HG03575 (cell line): ENCODE measurements around the gene TTC24.
"Not testable (repeated sequence)": the region's sequence is repeated elsewhere in the genome, so short reads cannot be mapped to it uniquely, and the experiment has no call there.

Experiments
- ATAC-seq: cut with Tn5 transposase; IDR thresholded peaks from one replicate; pipeline ENCODE4 v1.9.1; 2021; ENCODE audit not compliant: unreplicated experiment, insufficient number of reproducible peaks, low FRiP score; ENCODE audit errors: extremely low read depth

TTC24 gene

GRCh38 chr1:156583821-156584622 is 4.5 kb downstream of the TTC24 start:
- no peak for ATAC-seq

DNA sequence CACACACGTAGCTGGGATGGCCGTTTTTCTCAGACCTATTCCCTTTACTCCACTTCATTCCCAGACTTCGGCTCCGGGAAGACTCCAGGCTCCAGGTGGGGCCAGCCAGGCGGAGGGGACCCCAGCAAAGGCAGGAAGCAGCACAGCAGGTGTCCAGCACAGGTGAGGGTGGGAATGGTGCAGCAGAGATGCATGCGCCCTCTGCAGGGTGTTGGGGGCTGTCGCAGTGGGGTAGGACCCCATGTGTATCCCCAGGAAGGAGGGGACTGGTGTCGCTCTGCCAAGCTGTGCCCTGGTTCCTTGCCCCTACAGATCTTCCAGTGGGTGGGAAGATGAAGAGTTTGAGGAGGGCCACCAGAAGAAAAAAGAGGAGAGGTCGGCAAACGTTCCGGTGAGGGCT is 5.3 kb downstream of the TTC24 start:
- ATAC-seq = no peak

- no peak for ATAC-seq
Observed at GRCh38 chr1:156586323-156586722, 6.8 kb downstream of the TTC24 start.

- no peak for ATAC-seq
Observed at GRCh38 chr1:156586892-156587477, 7.5 kb downstream of the TTC24 start.

GRCh38 chr1:156587927-156588326 is 8.4 kb downstream of the TTC24 start:
- not testable (repeated sequence) for ATAC-seq

DNA sequence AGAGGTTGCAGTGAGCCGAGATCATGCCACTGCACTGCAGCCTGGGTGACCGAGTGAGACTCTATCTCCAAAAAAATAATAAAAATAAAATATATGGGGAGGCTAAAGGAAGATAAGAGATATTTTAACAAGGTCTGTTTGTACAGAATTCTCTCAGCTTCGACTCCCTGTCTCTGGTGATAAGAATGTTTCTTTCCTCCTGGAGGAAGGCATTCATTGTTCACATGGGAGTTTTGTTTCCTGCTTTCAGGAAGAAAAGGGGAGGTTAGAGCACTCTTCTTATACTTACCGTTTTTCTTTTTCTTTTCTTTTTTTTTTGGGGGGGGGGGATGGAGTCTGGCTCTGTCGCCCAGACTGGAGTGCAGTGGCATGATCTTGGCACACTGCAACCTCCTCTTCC is 10.0 kb downstream of the TTC24 start:
- ATAC-seq = no peak

DNA sequence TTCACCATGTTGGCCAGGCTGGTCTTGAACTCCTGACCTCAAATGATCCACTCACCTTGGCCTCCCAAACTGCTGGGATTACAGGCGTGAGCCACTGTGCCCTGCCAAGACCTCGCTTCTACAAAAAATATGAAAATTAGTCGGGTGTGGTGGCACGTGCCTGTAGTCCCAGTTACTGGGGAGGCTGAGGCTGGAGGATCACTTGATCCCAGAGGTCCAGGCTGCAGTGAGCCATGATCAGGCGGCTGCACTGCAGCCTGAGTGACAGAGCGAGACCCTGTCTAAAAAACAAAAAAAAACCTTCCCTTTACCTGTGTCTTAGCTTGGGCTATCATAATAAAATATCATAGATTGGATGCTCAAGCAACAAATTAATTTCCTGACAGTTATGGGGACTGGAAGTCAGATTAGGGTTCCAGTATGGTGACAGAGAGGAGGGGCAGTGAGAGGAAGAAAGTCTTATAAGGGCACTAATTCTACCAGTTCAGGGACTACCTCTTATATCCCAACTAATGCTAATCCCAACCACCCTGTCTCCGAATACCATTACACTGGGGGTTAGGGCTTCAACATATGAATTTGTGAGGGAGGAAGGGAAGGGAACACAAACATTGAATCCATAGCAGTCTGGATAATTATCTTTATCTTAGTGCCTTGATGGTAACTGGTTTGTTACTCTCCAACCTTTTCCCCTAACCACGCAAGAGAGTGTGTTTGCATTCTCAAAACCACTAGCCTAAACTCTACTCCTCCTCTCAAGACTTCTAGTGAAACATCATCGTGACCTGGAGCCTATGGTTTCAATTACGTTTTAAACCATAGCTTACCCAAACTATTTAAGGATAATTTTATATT is 11.0 kb downstream of the TTC24 start:
- ATAC-seq = no peak

DNA sequence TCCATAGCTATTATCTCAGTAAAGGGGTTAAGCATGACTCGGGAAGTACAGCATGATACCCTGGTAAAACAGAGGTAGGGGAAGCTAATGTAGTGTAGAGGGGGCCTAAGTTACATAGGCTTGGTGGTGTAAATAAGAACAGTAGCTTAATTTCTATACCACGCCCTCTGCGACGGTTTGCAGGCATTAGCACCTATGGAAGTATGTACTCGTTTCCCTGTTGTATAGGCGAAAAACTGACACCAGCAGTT is 11.6 kb downstream of the TTC24 start:
- no peak for ATAC-seq

DNA sequence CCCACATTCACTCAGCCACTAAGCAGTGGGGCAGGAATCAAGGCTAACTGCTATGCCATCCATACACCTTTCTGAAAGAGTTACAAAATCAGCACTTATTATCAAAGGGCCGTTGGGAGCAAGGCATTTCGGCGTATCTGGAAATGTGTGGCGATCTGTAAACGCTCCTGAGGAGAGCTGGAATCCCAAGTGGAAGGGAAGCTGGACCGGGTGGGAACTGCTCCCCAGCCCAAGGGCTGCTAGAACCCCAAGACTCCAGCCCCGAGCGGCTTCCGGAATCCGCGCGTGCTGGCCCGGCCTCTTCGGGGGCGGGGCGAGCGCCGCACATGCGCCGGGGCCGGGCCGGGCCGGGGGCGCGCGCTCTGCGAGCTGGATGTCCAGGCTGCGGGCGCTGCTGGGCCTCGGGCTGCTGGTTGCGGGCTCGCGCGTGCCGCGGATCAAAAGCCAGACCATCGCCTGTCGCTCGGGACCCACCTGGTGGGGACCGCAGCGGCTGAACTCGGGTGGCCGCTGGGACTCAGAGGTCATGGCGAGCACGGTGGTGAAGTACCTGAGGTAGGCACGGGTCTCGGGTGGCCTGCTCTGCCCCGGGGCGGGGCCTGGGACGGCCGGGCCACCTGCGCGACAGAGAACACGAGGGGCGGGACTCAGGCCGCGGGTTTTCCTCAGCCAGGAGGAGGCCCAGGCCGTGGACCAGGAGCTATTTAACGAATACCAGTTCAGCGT is 12.1 kb downstream of the TTC24 start, which contains the start of gene NAXE:
Gene NAXE (plus strand): TSS at position 345 of the 726 bp plus-strand sequence. CDS start 29 bp downstream, at position 374.
- ATAC-seq = no peak

GRCh38 chr1:156592158-156592909 is 12.8 kb downstream of the TTC24 start:
- no peak for ATAC-seq

- ATAC-seq = no peak
Observed at GRCh38 chr1:156592910-156593660, 13.6 kb downstream of the TTC24 start.

- ATAC-seq = no peak
Observed at GRCh38 chr1:156593661-156593989, 14.1 kb downstream of the TTC24 start.

GRCh38 chr1:156594190-156594589 is 14.7 kb downstream of the TTC24 start:
- ATAC-seq = no peak

DNA sequence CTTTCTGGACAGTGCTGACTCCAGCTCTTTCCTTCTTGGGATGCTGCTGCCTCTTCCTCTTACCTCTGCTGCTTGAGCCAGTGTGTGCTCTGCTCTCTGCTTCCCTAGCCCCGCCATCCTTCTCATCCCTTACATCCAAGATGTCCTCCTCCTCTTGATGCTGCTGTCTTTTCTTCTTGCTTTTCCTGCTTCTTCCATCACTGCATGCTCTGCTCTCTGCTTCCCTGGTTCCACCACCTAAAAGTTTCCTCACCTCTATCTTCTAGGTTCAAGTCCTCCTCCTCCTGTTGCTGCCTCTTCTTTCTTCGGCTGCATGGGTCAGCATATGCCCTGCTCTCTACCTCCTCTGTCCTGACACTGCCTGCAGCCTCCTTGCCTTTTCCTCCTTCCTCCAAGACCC is 15.5 kb downstream of the TTC24 start:
- no peak for ATAC-seq

DNA sequence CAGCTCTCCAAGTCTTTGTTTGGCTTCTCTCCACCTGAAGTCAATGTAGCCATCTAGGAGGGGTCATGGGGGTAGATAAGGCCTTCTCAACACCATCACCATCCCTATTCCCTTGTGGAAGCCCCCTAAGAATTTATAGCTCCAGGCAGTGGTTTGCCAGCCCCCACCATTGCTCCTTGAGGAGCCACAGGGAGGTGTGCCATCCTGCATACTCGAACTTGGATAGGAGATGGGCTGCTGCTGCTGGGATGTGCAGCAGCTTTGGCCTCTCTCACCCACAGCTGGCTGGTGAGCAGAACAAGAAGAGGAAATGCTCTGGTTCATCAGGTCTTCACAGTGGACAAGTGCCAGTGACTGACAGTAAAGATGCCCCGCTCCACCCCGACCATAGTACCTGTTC is 16.9 kb downstream of the TTC24 start:
- ATAC-seq = no peak

- ATAC-seq = no peak
Observed at GRCh38 chr1:156598125-156598524, 18.6 kb downstream of the TTC24 start.

DNA sequence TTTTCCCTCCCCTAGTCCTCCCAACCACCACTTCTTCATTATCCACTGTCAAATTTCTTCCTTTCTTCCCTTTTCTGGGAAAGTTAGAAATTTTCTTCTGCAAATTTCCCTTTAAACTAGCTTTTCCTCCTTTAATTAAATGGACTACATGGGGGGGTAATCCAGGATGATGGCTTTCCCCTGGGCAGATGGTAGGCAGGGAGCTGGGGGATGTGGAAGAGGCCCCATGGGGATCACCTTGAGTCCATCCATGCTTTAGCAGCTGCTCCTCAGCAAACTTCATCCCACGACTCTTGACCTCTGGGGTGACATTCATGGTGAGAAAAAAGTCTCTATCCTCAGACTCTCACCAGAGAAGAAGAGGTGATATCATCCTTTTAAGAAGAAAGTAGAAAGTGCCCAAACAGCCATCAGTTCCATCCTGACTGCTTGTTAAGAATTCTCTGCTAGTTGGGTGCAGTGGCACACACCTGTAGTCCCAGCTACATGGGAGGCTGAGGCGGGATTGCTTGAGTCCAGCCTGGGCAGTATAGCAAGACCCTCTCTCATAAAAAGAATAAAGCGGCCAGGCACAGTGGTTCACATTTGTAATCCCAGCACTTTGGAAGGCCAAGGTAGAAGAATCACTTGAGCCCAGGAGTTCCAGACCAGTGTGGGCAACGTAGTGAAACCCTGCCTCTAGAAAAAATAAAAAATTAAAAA is 19.4 kb downstream of the TTC24 start:
- no peak for ATAC-seq

GRCh38 chr1:156599811-156600210 is 20.3 kb downstream of the TTC24 start:
- ATAC-seq = no peak
